ACC112 (cell line): ENCODE results near the gene KCTD20.
"Not testable (repeated sequence)": the region's sequence is repeated elsewhere in the genome, so short reads cannot be mapped to it uniquely, and the experiment has no call there.

ENCODE experiments used
- H2AFZ ChIP-seq: fragments of 200-600 bp; sonication (generic); one replicate; pipeline ENCODE4 v1.6.0; 2017; ENCODE audit warnings: antibody characterized with exemption, low read length; ENCODE audit not compliant: unreplicated experiment
- H3K27ac ChIP-seq: fragments of 200-600 bp; sonication (generic); 2 replicates; pipeline ENCODE4 v1.5.1; 2014; ENCODE audit warnings: low read depth, mild to moderate bottlenecking, antibody characterized with exemption, low read length, moderate library complexity
- H3K27me3 ChIP-seq: fragments of 200-600 bp; sonication (generic); 2 replicates; pipeline ENCODE4 v1.6.1; 2014; ENCODE audit warnings: mild to moderate bottlenecking, antibody characterized with exemption, low read length, moderate library complexity, mixed read lengths; ENCODE audit not compliant: insufficient read depth
- H3K36me3 ChIP-seq: fragments of 200-600 bp; sonication (generic); 2 replicates; pipeline ENCODE4 v1.6.1; 2016; ENCODE audit warnings: mild to moderate bottlenecking, antibody characterized with exemption, low read length, moderate library complexity, mixed read lengths; ENCODE audit not compliant: insufficient read depth
- H3K4me1 ChIP-seq: fragments of 200-600 bp; sonication (generic); one replicate; pipeline ENCODE4 v1.6.1; 2016; ENCODE audit warnings: low read length, mixed read lengths; ENCODE audit not compliant: insufficient read depth, unreplicated experiment, control insufficient read depth
- H3K4me3 ChIP-seq: fragments of 200-600 bp; sonication (generic); 2 replicates; pipeline ENCODE4 v1.5.1; 2014; ENCODE audit warnings: mild to moderate bottlenecking, low read depth, low read length
- H3K79me2 ChIP-seq: fragments of 200-600 bp; sonication (generic); one replicate; pipeline ENCODE4 v1.6.0; 2016; ENCODE audit warnings: low read length; ENCODE audit not compliant: control insufficient read depth, unreplicated experiment, insufficient read depth

Gene KCTD20

GRCh38 chr6:36442671-36443470, at the start of gene KCTD20, which contains the start of gene PXT1:
TSS of gene KCTD20 (plus strand) at chr6:36443000. CDS start at chr6:36470098, 27,098 bp downstream.
TSS of gene PXT1 (minus strand) at chr6:36442854. CDS start at chr6:36426082, 16,772 bp downstream.
- Histone ChIP-seq H3K36me3 (peaks cover 4% of the 10 kb centered on the region; the same call in 1 of the 2 replicates), H2AFZ (peak within 1 kb of the TSS; percentile 80), H3K27ac (peak within 1 kb of the TSS; percentile 99), H3K4me1 (peaks cover 33% of the 10 kb centered on the region), H3K79me2 (peaks cover 45% of the 10 kb centered on the region), H3K27me3 (no peaks in the 10 kb centered on the region), H3K4me3 (peak within 1 kb of the TSS; percentile 94)

GRCh38 chr6:36399970-36400369, 42.8 kb upstream of the KCTD20 start:
- no peaks in the 10 kb centered on the region for H3K4me1 ChIP-seq
- H3K27me3 ChIP-seq: no peaks in the 10 kb centered on the region
- no peak overlapping the region for H2AFZ ChIP-seq
- H3K27ac ChIP-seq: no peak overlapping the region
- H3K79me2 ChIP-seq: no peaks in the 10 kb centered on the region
- H3K36me3 ChIP-seq: no peaks in the 10 kb centered on the region
- H3K4me3 ChIP-seq: no peak overlapping the region

GRCh38 chr6:36402481-36402880, 40.3 kb upstream of the KCTD20 start:
- Histone ChIP-seq H3K4me3 (no peak overlapping the region), H3K79me2 (no peaks in the 10 kb centered on the region), H3K27me3 (no peaks in the 10 kb centered on the region), H3K4me1 (no peaks in the 10 kb centered on the region), H3K36me3 (no peaks in the 10 kb centered on the region), H2AFZ (no peak overlapping the region), H3K27ac (no peak overlapping the region)

GRCh38 chr6:36404164-36404563, 38.6 kb upstream of the KCTD20 start:
- Histone ChIP-seq H3K4me3 (no peak overlapping the region), H3K4me1 (no peaks in the 10 kb centered on the region), H3K79me2 (no peaks in the 10 kb centered on the region), H3K27ac (no peak overlapping the region), H2AFZ (no peak overlapping the region), H3K27me3 (0 out of 2 replicates have a peak, but pooled peaks cover 5% of the 10 kb centered on the region), H3K36me3 (no peaks in the 10 kb centered on the region)

- not testable (repeated sequence) for H3K27me3 ChIP-seq, H3K27ac ChIP-seq, H2AFZ ChIP-seq, H3K4me1 ChIP-seq, H3K4me3 ChIP-seq, H3K36me3 ChIP-seq, H3K79me2 ChIP-seq
Measured at GRCh38 chr6:36409718-36410117, 33.1 kb upstream of the KCTD20 start.

- Histone ChIP-seq H3K4me3 (no peak overlapping the region), H2AFZ (no peak overlapping the region), H3K36me3 (no peaks in the 10 kb centered on the region), H3K4me1 (no peaks in the 10 kb centered on the region), H3K79me2 (no peaks in the 10 kb centered on the region), H3K27me3 (0 out of 2 replicates have a peak, but pooled peaks cover 7% of the 10 kb centered on the region), H3K27ac (no peak overlapping the region)
Measured at GRCh38 chr6:36413489-36414480, 29.0 kb upstream of the KCTD20 start.

- Histone ChIP-seq H3K4me1 (no peaks in the 10 kb centered on the region), H2AFZ (no peak overlapping the region), H3K4me3 (no peak overlapping the region), H3K27me3 (no peaks in the 10 kb centered on the region), H3K27ac (no peak overlapping the region), H3K36me3 (no peaks in the 10 kb centered on the region), H3K79me2 (no peaks in the 10 kb centered on the region)
Measured at GRCh38 chr6:36414481-36414880, 28.3 kb upstream of the KCTD20 start.

- no peaks in the 10 kb centered on the region for H3K27me3 ChIP-seq
- no peak overlapping the region for H3K27ac ChIP-seq
- peaks cover 8% of the 10 kb centered on the region for H3K4me1 ChIP-seq
- H3K36me3 ChIP-seq: no peaks in the 10 kb centered on the region
- no peaks in the 10 kb centered on the region for H3K79me2 ChIP-seq
- no peak overlapping the region for H2AFZ ChIP-seq
- H3K4me3 ChIP-seq: no peak overlapping the region
Measured at GRCh38 chr6:36418558-36418957, 24.2 kb upstream of the KCTD20 start.

- Histone ChIP-seq H2AFZ (no peak overlapping the region), H3K27ac (no peak overlapping the region), H3K79me2 (no peaks in the 10 kb centered on the region), H3K36me3 (no peaks in the 10 kb centered on the region), H3K4me3 (no peak overlapping the region), H3K27me3 (no peaks in the 10 kb centered on the region), H3K4me1 (peaks cover 8% of the 10 kb centered on the region)
Measured at GRCh38 chr6:36419310-36419709, 23.5 kb upstream of the KCTD20 start.

- Histone ChIP-seq H3K4me1 (peaks cover 8% of the 10 kb centered on the region), H2AFZ (peak overlapping the region; percentile 98), H3K4me3 (peak overlapping the region; percentile 88), H3K79me2 (no peaks in the 10 kb centered on the region), H3K27me3 (no peaks in the 10 kb centered on the region), H3K36me3 (no peaks in the 10 kb centered on the region), H3K27ac (peak overlapping the region; percentile 69)
Measured at GRCh38 chr6:36422714-36423100, 20.1 kb upstream of the KCTD20 start.
